Neural progenitor cell (in vitro differentiated cells): ENCODE results near the gene PTPRT. TPM values are rescaled to one million over a fixed set of nuclear protein-coding genes. Genes with fewer than 3 reads are reported as not detected.

Experiments used
- DNase-seq: peaks from one replicate; pipeline ENCODE4 v3.0.0-alpha.2; 2016; ENCODE audit warnings: low spot score
- H2AFZ ChIP-seq: fragments of 200-600 bp; sonication (generic); replicated peaks from 2 replicates; pipeline ENCODE4 v1.6.1; 2016; ENCODE audit warnings: antibody characterized with exemption
- H3F3A ChIP-seq: fragments of 200-600 bp; sonication (generic); 2 replicates; pipeline ENCODE4 v1.6.1; 2016; ENCODE audit warnings: antibody characterized with exemption, low read depth
- H3K27ac ChIP-seq: fragments of 200-600 bp; sonication (generic); 2 replicates; pipeline ENCODE4 v1.5.1; 2016; ENCODE audit warnings: mild to moderate bottlenecking
- H3K27me3 ChIP-seq: fragments of 200-600 bp; sonication (generic); 2 replicates; pipeline ENCODE4 v1.6.1; 2016; ENCODE audit warnings: mild to moderate bottlenecking, moderate library complexity
- H3K36me3 ChIP-seq: fragments of 200-600 bp; sonication (generic); 2 replicates; pipeline ENCODE4 v1.5.1; 2016
- H3K4me1 ChIP-seq: fragments of 200-600 bp; sonication (generic); 2 replicates; pipeline ENCODE4 v1.6.1; 2016; ENCODE audit warnings: mixed run types
- H3K4me2 ChIP-seq: fragments of 200-600 bp; sonication (generic); 2 replicates; pipeline ENCODE4 v1.6.1; 2016
- H3K4me3 ChIP-seq: fragments of 200-600 bp; sonication (generic); 2 replicates; pipeline ENCODE4 v1.5.1; 2016
- H3K79me2 ChIP-seq: fragments of 200-600 bp; sonication (generic); 2 replicates; pipeline ENCODE4 v1.6.1; 2016; ENCODE audit warnings: low read depth
- H3K9ac ChIP-seq: fragments of 200-600 bp; sonication (generic); 2 replicates; pipeline ENCODE4 v1.6.1; 2016
- H3K9me3 ChIP-seq: fragments of 200-600 bp; sonication (generic); 2 replicates; pipeline ENCODE4 v1.5.1; 2016; ENCODE audit warnings: low read depth
- H4K20me1 ChIP-seq: fragments of 200-600 bp; sonication (generic); 2 replicates; pipeline ENCODE4 v1.6.1; 2016; ENCODE audit warnings: low read depth
- H3K27ac Mint-ChIP-seq: 3 replicates; pipeline ENCODE4 v1.8.0; 2021; ENCODE audit warnings: mixed read lengths
- H3K27me3 Mint-ChIP-seq: 2 replicates; pipeline ENCODE4 v1.8.0; 2022; ENCODE audit warnings: low read depth, mild to moderate bottlenecking, inconsistent platforms, moderate library complexity, mixed read lengths; ENCODE audit not compliant: insufficient read depth
- H3K36me3 Mint-ChIP-seq: 3 replicates; pipeline ENCODE4 v1.8.0; 2021; ENCODE audit warnings: mixed read lengths
- H3K4me1 Mint-ChIP-seq: 3 replicates; pipeline ENCODE4 v1.8.0; 2021; ENCODE audit warnings: mixed read lengths
- H3K4me3 Mint-ChIP-seq: 3 replicates; pipeline ENCODE4 v1.8.0; 2021; ENCODE audit warnings: mild to moderate bottlenecking, moderate library complexity, mixed read lengths
- H3K9me3 Mint-ChIP-seq: 3 replicates; pipeline ENCODE4 v1.8.0; 2020; ENCODE audit warnings: mixed read lengths
- EZH2 ChIP-seq: fragments of 200-600 bp; sonication (generic); IDR thresholded peaks from 2 replicates; pipeline ENCODE4 v1.6.1; 2017; ENCODE audit warnings: antibody characterized with exemption, mild to moderate bottlenecking, moderate library complexity
- EZH2phosphoT487 ChIP-seq: fragments of 200-600 bp; sonication (generic); IDR thresholded peaks from 2 replicates; pipeline ENCODE4 v1.6.1; 2017; ENCODE audit warnings: antibody characterized with exemption
- total RNA-seq: library from RNA; depleted of rRNA; stranded (reverse); fragments of >200 nt; gene quantifications from 2 replicates; pipeline ENCODE4 v1.2.3, GENCODE V29; 2015; ENCODE audit warnings: low replicate concordance
- TF ChIP-seq, protein P1 (sequence below): fragments of 200-600 bp; sonication (generic); IDR thresholded peaks from 2 replicates; pipeline ENCODE4 v1.5.1; 2017; ENCODE audit warnings: antibody characterized with exemption, mild to moderate bottlenecking

PTPRT gene
- total RNA-seq, 1 donor from 2014 or later = 1.1 TPM

DNA sequence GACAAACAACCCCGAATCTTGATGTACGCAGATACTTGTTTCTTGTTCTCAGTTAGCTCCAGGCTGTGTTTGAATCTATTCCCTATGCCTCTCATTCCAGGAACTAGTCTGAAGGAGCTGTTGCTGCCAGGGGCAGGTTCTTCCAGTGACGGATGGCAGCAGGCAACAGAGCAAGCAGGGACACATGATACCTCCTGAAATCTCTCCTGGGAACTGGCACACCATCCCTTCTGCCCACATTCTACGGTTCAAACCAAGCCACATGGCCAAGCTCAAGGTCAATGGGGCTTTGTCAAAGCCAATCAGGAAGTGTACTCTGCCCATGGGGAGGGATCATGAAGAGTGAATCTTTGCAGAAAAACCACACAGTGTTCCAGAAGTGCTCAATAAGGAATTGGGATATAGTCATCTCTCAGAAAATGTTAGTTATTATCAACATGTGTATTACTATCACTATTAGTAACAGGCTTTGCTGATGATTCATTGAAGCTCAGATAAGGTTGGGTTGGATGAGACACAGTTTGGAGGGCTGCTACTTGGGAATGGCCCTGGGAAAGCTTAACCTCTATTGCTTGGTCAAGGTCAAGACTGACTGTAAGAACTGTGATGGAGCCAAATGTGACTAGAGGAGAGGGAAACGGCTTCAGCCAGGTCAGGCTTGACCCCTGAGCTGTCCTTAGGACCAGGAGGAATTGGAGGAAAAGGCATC, 454.9 kb downstream of the PTPRT start:
- H3K27ac ChIP-seq = no peak overlapping the region
- H3K27me3 ChIP-seq = no peaks in the 10 kb centered on the region
- H3K9ac ChIP-seq = no peak overlapping the region
- Mint-ChIP-seq H3K36me3 (no peaks in the 10 kb centered on the region), H3K27ac (no peak overlapping the region), H3K4me1 (peaks cover 6% of the 10 kb centered on the region), H3K27me3 (peaks cover 2% of the 10 kb centered on the region), H3K4me3 (no peak overlapping the region), H3K9me3 (no peaks in the 10 kb centered on the region)
- no peak overlapping the region for H2AFZ ChIP-seq
- no peaks in the 10 kb centered on the region for H4K20me1 ChIP-seq
- no peak overlapping the region for H3K4me3 ChIP-seq
- no peaks in the 10 kb centered on the region for H3K9me3 ChIP-seq
- H3K4me1 ChIP-seq = no peaks in the 10 kb centered on the region
- H3K4me2 ChIP-seq = no peak overlapping the region
- no peak for TF ChIP-seq EZH2
- TF ChIP-seq, protein P1, sequence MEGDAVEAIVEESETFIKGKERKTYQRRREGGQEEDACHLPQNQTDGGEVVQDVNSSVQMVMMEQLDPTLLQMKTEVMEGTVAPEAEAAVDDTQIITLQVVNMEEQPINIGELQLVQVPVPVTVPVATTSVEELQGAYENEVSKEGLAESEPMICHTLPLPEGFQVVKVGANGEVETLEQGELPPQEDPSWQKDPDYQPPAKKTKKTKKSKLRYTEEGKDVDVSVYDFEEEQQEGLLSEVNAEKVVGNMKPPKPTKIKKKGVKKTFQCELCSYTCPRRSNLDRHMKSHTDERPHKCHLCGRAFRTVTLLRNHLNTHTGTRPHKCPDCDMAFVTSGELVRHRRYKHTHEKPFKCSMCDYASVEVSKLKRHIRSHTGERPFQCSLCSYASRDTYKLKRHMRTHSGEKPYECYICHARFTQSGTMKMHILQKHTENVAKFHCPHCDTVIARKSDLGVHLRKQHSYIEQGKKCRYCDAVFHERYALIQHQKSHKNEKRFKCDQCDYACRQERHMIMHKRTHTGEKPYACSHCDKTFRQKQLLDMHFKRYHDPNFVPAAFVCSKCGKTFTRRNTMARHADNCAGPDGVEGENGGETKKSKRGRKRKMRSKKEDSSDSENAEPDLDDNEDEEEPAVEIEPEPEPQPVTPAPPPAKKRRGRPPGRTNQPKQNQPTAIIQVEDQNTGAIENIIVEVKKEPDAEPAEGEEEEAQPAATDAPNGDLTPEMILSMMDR = no peak
- TF ChIP-seq EZH2phosphoT487 = no peak
- H3K79me2 ChIP-seq = no peaks in the 10 kb centered on the region
- no peak for DNase-seq
- H3F3A ChIP-seq = no peaks in the 10 kb centered on the region
- no peaks in the 10 kb centered on the region for H3K36me3 ChIP-seq

- no peak overlapping the region for H3K27ac Mint-ChIP-seq
- Histone ChIP-seq H3K9ac (no peak overlapping the region), H3K36me3 (no peaks in the 10 kb centered on the region), H3K27me3 (no peaks in the 10 kb centered on the region), H3K4me3 (no peak overlapping the region), H3K4me1 (no peaks in the 10 kb centered on the region), H3F3A (peaks cover 2% of the 10 kb centered on the region), H3K9me3 (no peaks in the 10 kb centered on the region), H3K27ac (no peak overlapping the region), H3K79me2 (no peaks in the 10 kb centered on the region), H4K20me1 (no peaks in the 10 kb centered on the region), H2AFZ (no peak overlapping the region), H3K4me2 (no peak overlapping the region)
- no peaks in the 10 kb centered on the region for H3K36me3 Mint-ChIP-seq
- TF ChIP-seq EZH2 (no peak), EZH2phosphoT487 (no peak)
- TF ChIP-seq, protein P1 = no peak
- peaks cover 5% of the 10 kb centered on the region for H3K4me1 Mint-ChIP-seq
- DNase-seq = no peak
- H3K9me3 Mint-ChIP-seq = no peaks in the 10 kb centered on the region
- H3K4me3 Mint-ChIP-seq = no peak overlapping the region
- H3K27me3 Mint-ChIP-seq = no peaks in the 10 kb centered on the region
These were observed 467.8 kb downstream of the PTPRT start for GRCh38 chr20:42721923-42722322.

DNA sequence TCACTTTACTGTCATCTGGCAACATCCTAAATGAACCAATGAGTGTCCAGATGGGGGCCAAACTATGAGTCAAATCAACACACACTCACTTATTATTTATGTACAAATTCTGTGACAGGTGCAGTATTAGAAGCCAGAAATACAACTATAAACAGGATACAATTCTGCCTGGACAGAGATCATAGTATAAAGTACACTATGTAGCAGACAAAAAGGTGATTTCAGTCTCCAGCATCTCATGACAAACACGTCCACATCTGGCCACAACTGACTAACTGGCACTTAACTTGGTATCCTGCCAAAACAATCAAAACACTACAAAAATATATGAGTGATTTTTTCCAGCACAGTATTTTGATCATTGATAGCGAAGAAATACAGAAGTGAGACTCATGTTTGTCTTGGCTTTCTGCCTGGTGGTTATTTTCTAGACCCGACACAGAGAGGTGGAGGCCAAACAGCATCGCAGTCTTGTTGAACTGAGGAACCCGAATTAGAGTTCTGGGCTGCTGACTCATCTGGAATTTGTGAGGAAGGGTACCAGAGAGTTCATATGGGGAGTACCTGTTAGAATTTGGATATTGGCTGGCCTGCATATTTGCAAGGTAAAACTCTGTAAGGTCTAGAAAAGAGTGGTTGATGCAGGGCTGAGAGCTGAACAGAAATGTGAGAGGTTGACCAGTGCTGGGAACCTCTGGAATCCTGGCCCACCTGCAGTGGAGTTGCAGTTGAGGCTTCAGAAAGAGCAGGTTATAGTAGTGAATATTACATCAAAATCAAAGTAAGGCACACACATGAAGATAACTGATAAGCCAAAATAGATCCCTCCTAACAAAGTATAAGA, 475.2 kb downstream of the PTPRT start:
- H3K9me3 Mint-ChIP-seq = peaks cover 10% of the 10 kb centered on the region
- TF ChIP-seq EZH2phosphoT487 (no peak), EZH2 (no peak)
- TF ChIP-seq, protein P1 = no peak
- H3K9ac ChIP-seq = no peak overlapping the region
- no peaks in the 10 kb centered on the region for H3K4me1 Mint-ChIP-seq
- H3K36me3 Mint-ChIP-seq = no peaks in the 10 kb centered on the region
- no peak overlapping the region for H3K4me2 ChIP-seq
- no peaks in the 10 kb centered on the region for H3K9me3 ChIP-seq
- no peak overlapping the region for H2AFZ ChIP-seq
- no peaks in the 10 kb centered on the region for H3F3A ChIP-seq
- H3K27ac ChIP-seq = no peak overlapping the region
- no peaks in the 10 kb centered on the region for H3K36me3 ChIP-seq
- H3K27ac Mint-ChIP-seq = no peak overlapping the region
- no peak overlapping the region for H3K4me3 Mint-ChIP-seq
- H3K79me2 ChIP-seq = no peaks in the 10 kb centered on the region
- no peaks in the 10 kb centered on the region for H3K27me3 ChIP-seq
- no peak for DNase-seq
- no peaks in the 10 kb centered on the region for H4K20me1 ChIP-seq
- peaks cover 3% of the 10 kb centered on the region for H3K27me3 Mint-ChIP-seq
- H3K4me1 ChIP-seq = no peaks in the 10 kb centered on the region
- H3K4me3 ChIP-seq = no peak overlapping the region
